K562 (cell line): ENCODE data around the gene PRKAR2B. TPM values are rescaled to one million over a fixed set of nuclear protein-coding genes. Genes with fewer than 3 reads are reported as not detected.

Experiments
- ARID1B ChIP-seq: fragments of 450-650 bp; IDR thresholded peaks from 2 replicates; pipeline ENCODE4 v1.6.1; 2016; ENCODE audit warnings: antibody characterized with exemption, mild to moderate bottlenecking, inconsistent platforms
- BCOR ChIP-seq: fragments of 450-650 bp; IDR thresholded peaks from 2 replicates; pipeline ENCODE4 v1.6.1; 2016
- CCNT2 ChIP-seq: IDR thresholded peaks from 2 replicates; pipeline ENCODE4 v1.6.1; 2011; ENCODE audit warnings: borderline replicate concordance, low read depth, mild to moderate bottlenecking, moderate library complexity, mixed read lengths, low read length; ENCODE audit not compliant: insufficient read length; ENCODE audit errors: extremely low read depth
- EP300 ChIP-seq: IDR thresholded peaks from 2 replicates; pipeline ENCODE4 v1.6.1; 2012; ENCODE audit warnings: low read length, improper control_type of control experiment
- GABPA ChIP-seq: fragments of 200-800 bp; sonication (Bioruptor generic); conservative IDR thresholded peaks from 2 replicates; pipeline ENCODE4 v1.6.1; 2016; ENCODE audit warnings: low read depth, missing genetic modification characterization, missing compliant biosample characterization
- NR2C2 ChIP-seq, 2 experiments: fragments of 200-800 bp in 1 of 2; sonication (Bioruptor generic) in 1 of 2; sonication (generic) in 1 of 2; formaldehyde crosslinking in 1 of 2; IDR thresholded peaks; 2 replicates each; pipeline versions ENCODE4 v1.6.1 to v1.8.0; 2016 to 2022; ENCODE audit warnings: mild to moderate bottlenecking in 1 of 2, missing compliant biosample characterization in 1 of 2, missing genetic modification characterization in 1 of 2, missing genetic modification reagents in 1 of 2
- RFX1 ChIP-seq: fragments of 450-650 bp; IDR thresholded peaks from 2 replicates; pipeline ENCODE4 v1.6.1; 2016; ENCODE audit warnings: mild to moderate bottlenecking, moderate library complexity
- SFPQ ChIP-seq: fragments of 200-400 bp; formaldehyde crosslinking; IDR thresholded peaks from 2 replicates; pipeline ENCODE4 v1.6.1; 2017; ENCODE audit warnings: mild to moderate bottlenecking, low read depth, low read length, moderate library complexity
- TARDBP ChIP-seq: fragments of 450-650 bp; IDR thresholded peaks from 2 replicates; pipeline ENCODE4 v1.6.1; 2016
- ZNF609 ChIP-seq: sonication (generic); formaldehyde crosslinking; IDR thresholded peaks from 2 replicates; pipeline ENCODE4 v1.8.1; 2023; ENCODE audit warnings: missing genetic modification reagents, mild to moderate bottlenecking, borderline replicate concordance
- ZNF830 ChIP-seq: fragments of 250-450 bp; sonication (Bioruptor Pico); IDR thresholded peaks from 2 replicates; pipeline ENCODE4 v1.5.0; 2021; ENCODE audit warnings: mild to moderate bottlenecking
- polyA plus RNA-seq, 8 experiments: library from polyadenylated mRNA; depleted of rRNA in 4 of 8; stranded (reverse) in 5 of 8; unstranded in 3 of 8; fragments of >200 nt; fragmentation: Nextera tagmentation in 2 of 8; fragmentation: Illumina TruSeq in 1 of 8; extraction: Ambion mirVana in 2 of 8; extraction: Trizol in 1 of 8; gene quantifications; 2 replicates each; pipeline versions ENCODE4 v1.2.1 to v1.2.3, GENCODE V29; 2011 to 2014; ENCODE audit warnings: inconsistent platforms in 1 of 8, missing spikeins in 1 of 8
- total RNA-seq, 7 experiments: library from RNA; depleted of rRNA in 6 of 7; stranded (reverse); fragments of >200 nt in 6 of 7; fragmentation: Illumina TruSeq in 2 of 7; extraction: Trizol in 2 of 7; gene quantifications; 2 replicates each; pipeline versions ENCODE4 v1.2.1 to v1.2.3, GENCODE V29; 2011 to 2021; ENCODE audit warnings: low replicate concordance in 1 of 7

PRKAR2B gene
- total and polyA plus RNA-seq, 9 of the 15 experiments (the other 6 are each of a cell fraction or from before 2014, with no cell fraction given) = 59.0 to 173 (median 129) TPM

- TF ChIP-seq ZNF609 (CRISPR knock-in tag) (no peak), BCOR (peak; percentile 76), NR2C2 (CRISPR knock-in tag; IDR thresholded peaks at IDR 0.05) (no peak), NR2C2 (tag; IDR thresholded peaks at IDR 0.05) (no peak), CCNT2 (no peak), GABPA (no peak), EP300 (no peak), RFX1 (peak; percentile 40), ZNF830 (CRISPR knock-in tag) (no peak), SFPQ (no peak), ARID1B (no peak), TARDBP (no peak)
Measured at GRCh38 chr7:107002529-107002998, 41.9 kb upstream of the PRKAR2B start (continued).
